ENCODE results near the gene BANP.

DNA sequence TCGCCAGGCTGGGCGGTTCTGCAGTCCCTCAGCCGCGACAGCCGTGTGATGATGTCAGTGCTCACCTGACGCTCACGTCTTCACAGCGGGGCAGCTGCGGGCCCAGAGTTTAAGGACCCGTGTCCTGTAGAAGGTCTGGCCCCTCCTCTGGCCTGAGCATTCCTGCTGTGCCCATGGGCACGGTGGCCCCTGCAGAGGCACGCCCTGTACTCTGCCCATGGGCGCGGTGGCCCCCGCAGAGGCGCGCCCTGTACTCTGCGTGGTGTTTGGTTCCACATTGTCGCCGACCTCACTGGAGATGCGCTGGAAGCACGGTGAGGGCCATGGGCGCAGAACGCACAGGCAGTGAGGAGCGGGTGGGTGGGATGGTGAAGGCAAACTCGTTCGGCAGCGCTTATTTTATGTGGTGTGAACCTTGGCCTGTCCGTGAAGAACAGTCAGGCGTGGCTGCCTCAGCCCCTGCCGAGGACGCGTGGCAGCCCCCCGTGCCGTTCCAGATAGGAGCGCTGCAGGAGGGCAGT, 122.0 kb downstream of the BANP start:
- TF ChIP-seq SMC3 (IDR thresholded peaks at IDR 0.05; ENCODE audit: low read depth, low read length): no peak
- TF ChIP-seq EZH2phosphoT487 (IDR thresholded peaks at IDR 0.05; ENCODE audit: borderline replicate concordance, low read depth): no peak
- TF ChIP-seq NFIC (IDR thresholded peaks at IDR 0.05; ENCODE audit: borderline replicate concordance): no peak
- TF ChIP-seq, protein P1, sequence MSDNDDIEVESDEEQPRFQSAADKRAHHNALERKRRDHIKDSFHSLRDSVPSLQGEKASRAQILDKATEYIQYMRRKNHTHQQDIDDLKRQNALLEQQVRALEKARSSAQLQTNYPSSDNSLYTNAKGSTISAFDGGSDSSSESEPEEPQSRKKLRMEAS (IDR thresholded peaks at IDR 0.05; ENCODE audit: low read depth): no peak
